Uterus (tissue), 4 donors: ENCODE data around the gene SEPHS2. TPM values are rescaled to one million over a fixed set of nuclear protein-coding genes. Genes with fewer than 3 reads are reported as not detected.
A peak's percentile ranks its signal among the peaks of the same experiment; 100 is the strongest.
"Not testable (repeated sequence)": the region's sequence is repeated elsewhere in the genome, so short reads cannot be mapped to it uniquely, and the experiment has no call there.

ENCODE experiments used
- DNase-seq, 2 donors: peaks; one replicate each; pipeline ENCODE4 v3.0.0-alpha.2; 2019 to 2020
- H3K27ac ChIP-seq, 2 donors: fragments of 200-600 bp; sonication (generic); 1 replicate in 1 of 2; 2 replicates in 1 of 2; pipeline ENCODE4 v1.5.1; 2016 to 2018
- H3K27me3 ChIP-seq, 2 donors: fragments of 200-600 bp; sonication (generic); one replicate each; pipeline ENCODE4 v1.5.1; 2018 to 2019; ENCODE audit warnings: control low read depth in 1 of 2
- H3K36me3 ChIP-seq, 2 donors: fragments of 200-600 bp; sonication (generic); one replicate each; pipeline ENCODE4 v1.5.1; 2019; ENCODE audit warnings: control low read depth in 1 of 2
- H3K4me1 ChIP-seq, 2 donors: fragments of 200-600 bp; sonication (generic); one replicate each; pipeline ENCODE4 v1.5.1; 2018 to 2019; ENCODE audit warnings: control low read depth in 1 of 2
- H3K4me3 ChIP-seq, 2 donors: fragments of 200-600 bp; sonication (generic); 1 replicate in 1 of 2; 2 replicates in 1 of 2; pipeline ENCODE4 v1.5.1; 2018 to 2019; ENCODE audit warnings: mild to moderate bottlenecking in 1 of 2
- H3K9me3 ChIP-seq, 2 donors: fragments of 200-600 bp; sonication (generic); one replicate each; pipeline ENCODE4 v1.5.1; 2019; ENCODE audit warnings: control low read depth in 1 of 2
- CTCF ChIP-seq, 4 experiments: fragments of 200-600 bp in 2 of 4; fragments of 450-650 bp in 2 of 4; sonication (generic) in 2 of 4; IDR thresholded peaks; one replicate each; pipeline ENCODE4 v1.5.1; 2016 to 2019; ENCODE audit warnings: antibody characterized with exemption in 4 of 4, mild to moderate bottlenecking in 2 of 4, moderate library complexity in 1 of 4
- POLR2A ChIP-seq, 2 donors: fragments of 450-650 bp; IDR thresholded peaks; one replicate each; pipeline ENCODE4 v1.6.1; 2016; ENCODE audit warnings: antibody characterized with exemption in 2 of 2, mild to moderate bottlenecking in 1 of 2, moderate library complexity in 1 of 2
- intact Hi-C: fragments of 100-400 bp; cut with DNase I; formaldehyde crosslinking; loops from one replicate; pipeline ENCODE4 v1.15.1; 2023; ENCODE audit warnings: low total_unique reads
- total RNA-seq, 4 donors: library from RNA; depleted of rRNA in 3 of 4; stranded (reverse); fragments of >200 nt in 3 of 4; gene quantifications; one replicate each; pipeline versions ENCODE4 v1.1.0 to v1.2.4, GENCODE V29; 2014 to 2023
- donor health status: DM: yes; HTN: yes; CAD: no.

Gene SEPHS2
- total RNA-seq, 4 donors from 2014 or later = 13.6 to 30.9 (median 17.1) TPM

GRCh38 chr16:30397776-30398660, 47.7 kb downstream of the SEPHS2 start:
- peaks cover 0 to 9% of the 10 kb centered on the region in 2 donors for H3K4me1 ChIP-seq
- no peaks in the 10 kb centered on the region for H3K36me3 ChIP-seq
- intact Hi-C loops = no loop called here
- H3K4me3 ChIP-seq = no peak overlapping the region
- H3K27me3 ChIP-seq = no peaks in the 10 kb centered on the region
- peak overlapping the region in 1 of 2 donors; percentile 91 for H3K27ac ChIP-seq
- TF ChIP-seq POLR2A (IDR thresholded peaks at IDR 0.05) (no peak), CTCF (IDR thresholded peaks at IDR 0.05) (no peak)
- peak in 1 of 2 donors; percentile 25 for DNase-seq
- H3K9me3 ChIP-seq = no peaks in the 10 kb centered on the region

- intact Hi-C loops = no loop called here
- peaks cover 0 to 9% of the 10 kb centered on the region in 2 donors for H3K4me1 ChIP-seq
- no peak overlapping the region for H3K4me3 ChIP-seq
- no peak for DNase-seq
- H3K27ac ChIP-seq = no peak overlapping the region
- no peaks in the 10 kb centered on the region for H3K27me3 ChIP-seq
- no peaks in the 10 kb centered on the region for H3K36me3 ChIP-seq
- H3K9me3 ChIP-seq = no peaks in the 10 kb centered on the region
- no peak for TF ChIP-seq CTCF (IDR thresholded peaks at IDR 0.05)
These were observed 48.6 kb downstream of the SEPHS2 start for GRCh38 chr16:30397056-30397455.

GRCh38 chr16:30396627-30397026, 49.0 kb downstream of the SEPHS2 start:
- H3K36me3 ChIP-seq, H3K27me3 ChIP-seq, H3K27ac ChIP-seq, H3K4me1 ChIP-seq, H3K9me3 ChIP-seq, H3K4me3 ChIP-seq, DNase-seq, intact Hi-C loops: not testable (repeated sequence)

GRCh38 chr16:30395992-30396585, 49.6 kb downstream of the SEPHS2 start:
- Histone ChIP-seq H3K9me3 (no peaks in the 10 kb centered on the region), H3K4me1 (peaks cover 0 to 9% of the 10 kb centered on the region in 2 donors), H3K4me3 (peak overlapping the region; percentile 60 to 62), H3K27ac (peak overlapping the region; percentile 61 to 70), H3K36me3 (no peaks in the 10 kb centered on the region), H3K27me3 (no peaks in the 10 kb centered on the region)
- intact Hi-C loops = no loop called here
- DNase-seq = no peak
- TF ChIP-seq CTCF (IDR thresholded peaks at IDR 0.05) (no peak), POLR2A (IDR thresholded peaks at IDR 0.05) (no peak)

- Histone ChIP-seq H3K27ac (peak within 1 kb of the TSS; percentile 61 to 70), H3K27me3 (no peaks in the 10 kb centered on the region), H3K9me3 (no peaks in the 10 kb centered on the region), H3K4me1 (peaks cover 0 to 9% of the 10 kb centered on the region in 2 donors), H3K36me3 (no peaks in the 10 kb centered on the region), H3K4me3 (peak within 1 kb of the TSS; percentile 60 to 62)
- intact Hi-C loops = no loop called here
- TF ChIP-seq CTCF (IDR thresholded peaks at IDR 0.05) (peak in 3 of 4 experiments; percentile 42 to 54 (median 50)), POLR2A (IDR thresholded peaks at IDR 0.05) (peak; percentile 53 to 54)
- peak; percentile 82 to 86 for DNase-seq
These were observed 50.3 kb downstream of the SEPHS2 start, which contains the start of gene ZNF48 for GRCh38 chr16:30395155-30395991. TSS of gene ZNF48 (plus strand) at chr16:30395420. CDS start at chr16:30395795, 375 bp downstream.
